Neuron (in vitro differentiated cells): ENCODE data around the gene SHISA6.

Experiments
- H2AFZ ChIP-seq: one replicate; pipeline ENCODE4 v1.6.1; 2013; ENCODE audit warnings: low read depth, mild to moderate bottlenecking, inconsistent platforms, low read length, moderate library complexity
- H3K27me3 ChIP-seq: one replicate; pipeline ENCODE4 v1.6.1; 2013; ENCODE audit warnings: low read length; ENCODE audit not compliant: insufficient read depth
- H3K36me3 ChIP-seq: one replicate; pipeline ENCODE4 v1.6.1; 2013; ENCODE audit warnings: low read length; ENCODE audit not compliant: insufficient read depth
- H3K4me1 ChIP-seq: one replicate; pipeline ENCODE4 v1.6.1; 2013; ENCODE audit warnings: low read length; ENCODE audit not compliant: insufficient read depth
- H3K4me3 ChIP-seq: 2 replicates; pipeline ENCODE4 v1.5.1; 2013; ENCODE audit warnings: mild to moderate bottlenecking, low read length, moderate library complexity
- H3K9me3 ChIP-seq: one replicate; pipeline ENCODE4 v1.6.1; 2013; ENCODE audit warnings: low read length

The SHISA6 gene

GRCh38 chr17:11240841-11241610 is at the start of gene SHISA6:
SHISA6 (plus strand) TSS chr17:11241213.
- H3K27me3 ChIP-seq, result peaks cover 59% of the 10 kb centered on the region
- no peaks in the 10 kb centered on the region for H3K4me1 ChIP-seq
- no peak within 1 kb of the TSS for H3K4me3 ChIP-seq
- H2AFZ ChIP-seq, result no peak within 1 kb of the TSS
- no peaks in the 10 kb centered on the region for H3K9me3 ChIP-seq
- no peaks in the 10 kb centered on the region for H3K36me3 ChIP-seq

- Histone ChIP-seq H2AFZ (no peak overlapping the region), H3K9me3 (no peaks in the 10 kb centered on the region), H3K36me3 (no peaks in the 10 kb centered on the region), H3K4me3 (no peak overlapping the region), H3K4me1 (no peaks in the 10 kb centered on the region), H3K27me3 (no peaks in the 10 kb centered on the region)
Observed at GRCh38 chr17:11195801-11196200, 45.2 kb upstream of the SHISA6 start.

- Histone ChIP-seq H3K4me1 (no peaks in the 10 kb centered on the region), H3K9me3 (no peaks in the 10 kb centered on the region), H3K36me3 (no peaks in the 10 kb centered on the region), H3K27me3 (no peaks in the 10 kb centered on the region), H3K4me3 (no peak overlapping the region), H2AFZ (no peak overlapping the region)
Observed at GRCh38 chr17:11204991-11205390, 36.0 kb upstream of the SHISA6 start.

GRCh38 chr17:11205659-11206058 is 35.4 kb upstream of the SHISA6 start:
- Histone ChIP-seq H3K27me3 (no peaks in the 10 kb centered on the region), H3K4me1 (no peaks in the 10 kb centered on the region), H3K36me3 (no peaks in the 10 kb centered on the region), H2AFZ (no peak overlapping the region), H3K9me3 (no peaks in the 10 kb centered on the region), H3K4me3 (no peak overlapping the region)

GRCh38 chr17:11209906-11210305 is 31.1 kb upstream of the SHISA6 start:
- Histone ChIP-seq H3K27me3 (no peaks in the 10 kb centered on the region), H2AFZ (no peak overlapping the region), H3K36me3 (no peaks in the 10 kb centered on the region), H3K4me3 (no peak overlapping the region), H3K9me3 (no peaks in the 10 kb centered on the region), H3K4me1 (no peaks in the 10 kb centered on the region)

GRCh38 chr17:11212792-11213191 is 28.2 kb upstream of the SHISA6 start:
- Histone ChIP-seq H2AFZ (no peak overlapping the region), H3K4me3 (no peak overlapping the region), H3K4me1 (no peaks in the 10 kb centered on the region), H3K9me3 (no peaks in the 10 kb centered on the region), H3K27me3 (no peaks in the 10 kb centered on the region), H3K36me3 (no peaks in the 10 kb centered on the region)

- H2AFZ ChIP-seq, result no peak overlapping the region
- no peaks in the 10 kb centered on the region for H3K27me3 ChIP-seq
- H3K36me3 ChIP-seq, result no peaks in the 10 kb centered on the region
- H3K9me3 ChIP-seq, result no peaks in the 10 kb centered on the region
- no peaks in the 10 kb centered on the region for H3K4me1 ChIP-seq
- H3K4me3 ChIP-seq, result no peak overlapping the region
Observed at GRCh38 chr17:11216976-11217375, 24.0 kb upstream of the SHISA6 start.

- Histone ChIP-seq H3K36me3 (no peaks in the 10 kb centered on the region), H3K4me3 (no peak overlapping the region), H2AFZ (no peak overlapping the region), H3K9me3 (no peaks in the 10 kb centered on the region), H3K4me1 (no peaks in the 10 kb centered on the region), H3K27me3 (no peaks in the 10 kb centered on the region)
Observed at GRCh38 chr17:11221196-11221595, 19.8 kb upstream of the SHISA6 start.

GRCh38 chr17:11221721-11222120 is 19.3 kb upstream of the SHISA6 start:
- Histone ChIP-seq H3K27me3 (no peaks in the 10 kb centered on the region), H3K36me3 (no peaks in the 10 kb centered on the region), H3K4me1 (no peaks in the 10 kb centered on the region), H2AFZ (no peak overlapping the region), H3K4me3 (no peak overlapping the region), H3K9me3 (no peaks in the 10 kb centered on the region)

- H3K9me3 ChIP-seq, result no peaks in the 10 kb centered on the region
- peaks cover 43% of the 10 kb centered on the region for H3K27me3 ChIP-seq
- H3K36me3 ChIP-seq, result no peaks in the 10 kb centered on the region
- no peaks in the 10 kb centered on the region for H3K4me1 ChIP-seq
- no peak overlapping the region for H3K4me3 ChIP-seq
- H2AFZ ChIP-seq, result no peak overlapping the region
Observed at GRCh38 chr17:11238705-11239104, 2.3 kb upstream of the SHISA6 start.

- Histone ChIP-seq H3K27me3 (peaks cover 51% of the 10 kb centered on the region), H3K9me3 (no peaks in the 10 kb centered on the region), H3K4me1 (no peaks in the 10 kb centered on the region), H3K36me3 (no peaks in the 10 kb centered on the region), H2AFZ (no peak overlapping the region), H3K4me3 (no peak overlapping the region)
Observed at GRCh38 chr17:11239379-11239970, 1.5 kb upstream of the SHISA6 start.

GRCh38 chr17:11240041-11240840 is 772 bp upstream of the SHISA6 start:
- no peak overlapping the region for H2AFZ ChIP-seq
- H3K27me3 ChIP-seq, result peaks cover 59% of the 10 kb centered on the region
- H3K4me1 ChIP-seq, result no peaks in the 10 kb centered on the region
- no peaks in the 10 kb centered on the region for H3K36me3 ChIP-seq
- no peaks in the 10 kb centered on the region for H3K9me3 ChIP-seq
- no peak overlapping the region for H3K4me3 ChIP-seq

- H3K4me1 ChIP-seq, result no peaks in the 10 kb centered on the region
- H3K4me3 ChIP-seq, result no peak overlapping the region
- no peaks in the 10 kb centered on the region for H3K9me3 ChIP-seq
- H2AFZ ChIP-seq, result no peak overlapping the region
- H3K36me3 ChIP-seq, result no peaks in the 10 kb centered on the region
- H3K27me3 ChIP-seq, result peaks cover 59% of the 10 kb centered on the region
Observed at GRCh38 chr17:11241611-11242226, 706 bp downstream of the SHISA6 start.
